SK-N-SH (cell line): Measurements from ENCODE around the gene C16orf74.

ENCODE experiments used
- CTCF ChIP-seq: fragments of 200-600 bp; sonication (generic); IDR thresholded peaks from 2 replicates; pipeline ENCODE4 v1.6.1; 2017; ENCODE audit warnings: antibody characterized with exemption, mild to moderate bottlenecking, moderate library complexity
- EP300 ChIP-seq, 2 experiments: IDR thresholded peaks; 2 replicates each; pipeline versions ENCODE4 v1.4.0 to v1.6.1; 2012; ENCODE audit warnings: borderline replicate concordance in 1 of 2, low read depth in 1 of 2, low read length in 1 of 2
- FOXM1 ChIP-seq: IDR thresholded peaks from 2 replicates; pipeline ENCODE4 v1.4.0; 2012; ENCODE audit warnings: low read depth, mild to moderate bottlenecking
- JUND ChIP-seq: IDR thresholded peaks from 2 replicates; pipeline ENCODE4 v1.4.0; 2012
- MAX ChIP-seq: IDR thresholded peaks from 2 replicates; pipeline ENCODE4 v1.4.0; 2012; ENCODE audit warnings: low read depth
- MXI1 ChIP-seq: IDR thresholded peaks from 2 replicates; pipeline ENCODE4 v1.6.1; 2012; ENCODE audit warnings: mild to moderate bottlenecking, low read depth, low read length, improper control_type of control experiment
- POLR2AphosphoS5 ChIP-seq: IDR thresholded peaks from 2 replicates; pipeline ENCODE4 v1.6.1; 2012; ENCODE audit warnings: low read depth, low read length
- RAD21 ChIP-seq: IDR thresholded peaks from 2 replicates; pipeline ENCODE4 v1.6.1; 2012; ENCODE audit warnings: mild to moderate bottlenecking, low read length
- RFX5 ChIP-seq: IDR thresholded peaks from 2 replicates; pipeline ENCODE4 v1.6.1; 2012; ENCODE audit warnings: mild to moderate bottlenecking, improper control_type of control experiment, low read length
- SIN3A ChIP-seq: IDR thresholded peaks from 2 replicates; pipeline ENCODE4 v1.6.1; 2012; ENCODE audit warnings: low read depth, mild to moderate bottlenecking, low read length, moderate library complexity, borderline replicate concordance
- SMC3 ChIP-seq: IDR thresholded peaks from 2 replicates; pipeline ENCODE4 v1.6.1; 2012; ENCODE audit warnings: low read depth, low read length, improper control_type of control experiment
- TAF1 ChIP-seq: IDR thresholded peaks from 2 replicates; pipeline ENCODE4 v1.6.1; 2012; ENCODE audit warnings: low read depth, mild to moderate bottlenecking, low read length, moderate library complexity, borderline replicate concordance
- USF2 ChIP-seq: fragments of 150-350 bp; IDR thresholded peaks from 2 replicates; pipeline ENCODE4 v1.6.1; 2017; ENCODE audit warnings: antibody characterized with exemption, low read length, low read depth, borderline replicate concordance
- YY1 ChIP-seq: IDR thresholded peaks from 2 replicates; pipeline ENCODE4 v1.4.0; 2012; ENCODE audit warnings: low read depth, mild to moderate bottlenecking

GRCh38 chr16:85686912-85687591, 63.8 kb downstream of the C16orf74 start:
- TF ChIP-seq POLR2AphosphoS5, result no peak
- TF ChIP-seq RAD21, result no peak
- no peak for TF ChIP-seq TAF1
- no peak for TF ChIP-seq MXI1
- no peak for TF ChIP-seq EP300 (IDR thresholded peaks at IDR 0.05; ENCODE audit: borderline replicate concordance in 1 of 2, low read depth in 1 of 2, low read length in 1 of 2)
- TF ChIP-seq RFX5, result no peak
- no peak for TF ChIP-seq CTCF
- TF ChIP-seq YY1, result no peak
- no peak for TF ChIP-seq SMC3
- TF ChIP-seq USF2, result no peak
- TF ChIP-seq MAX, result no peak
- no peak for TF ChIP-seq JUND
- TF ChIP-seq SIN3A, result no peak
- TF ChIP-seq FOXM1, result no peak
